GM19099 (cell line): ENCODE measurements around the gene PRR16.

Source experiments
- POLR2A ChIP-seq: IDR thresholded peaks from 3 replicates; pipeline ENCODE4 v1.6.1; 2011; ENCODE audit warnings: low read depth; ENCODE audit not compliant: insufficient read length; ENCODE audit errors: extremely low read depth

Gene PRR16

GRCh38 chr5:120454094-120454798, 9.9 kb upstream of the PRR16 start:
- TF ChIP-seq POLR2A = no peak

- TF ChIP-seq POLR2A = no peak
Measured at GRCh38 chr5:120456006-120456405, 8.1 kb upstream of the PRR16 start.

GRCh38 chr5:120457839-120458507, 6.1 kb upstream of the PRR16 start:
- no peak for TF ChIP-seq POLR2A

- no peak for TF ChIP-seq POLR2A
Measured at GRCh38 chr5:120461251-120461650, 2.8 kb upstream of the PRR16 start.

DNA sequence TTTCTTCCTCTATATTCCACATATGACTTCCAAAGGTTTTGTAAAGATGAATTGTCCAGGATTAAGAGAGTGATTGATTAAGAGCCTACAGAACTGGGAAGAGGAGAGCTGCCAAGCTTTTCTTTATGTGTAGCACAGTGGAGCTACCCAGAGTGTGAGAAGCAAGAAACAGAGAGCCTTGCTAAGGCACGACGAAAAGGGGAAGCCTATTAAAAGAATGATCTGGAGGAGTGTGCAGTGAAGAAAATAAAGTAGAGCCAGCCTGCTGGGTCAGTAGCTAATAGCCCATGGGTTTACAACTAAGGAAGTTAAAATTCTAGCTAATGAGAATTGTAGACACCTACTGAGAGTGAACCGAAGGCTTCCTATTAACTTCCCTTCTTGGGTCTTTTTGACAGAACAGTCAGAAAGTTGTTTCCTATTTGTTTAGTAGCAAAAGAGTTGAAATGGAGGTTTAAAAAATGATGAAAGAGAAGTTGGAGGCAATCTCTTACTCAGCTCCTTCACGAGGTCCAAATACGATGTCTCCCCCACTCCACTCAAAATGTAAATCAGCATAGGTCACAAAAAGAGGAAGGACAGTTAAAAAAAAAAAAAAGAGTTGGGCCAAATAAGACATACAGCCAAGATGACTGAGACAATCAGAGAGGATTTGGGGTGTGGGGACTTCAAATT, 957 bp upstream of the PRR16 start:
- no peak for TF ChIP-seq POLR2A

DNA sequence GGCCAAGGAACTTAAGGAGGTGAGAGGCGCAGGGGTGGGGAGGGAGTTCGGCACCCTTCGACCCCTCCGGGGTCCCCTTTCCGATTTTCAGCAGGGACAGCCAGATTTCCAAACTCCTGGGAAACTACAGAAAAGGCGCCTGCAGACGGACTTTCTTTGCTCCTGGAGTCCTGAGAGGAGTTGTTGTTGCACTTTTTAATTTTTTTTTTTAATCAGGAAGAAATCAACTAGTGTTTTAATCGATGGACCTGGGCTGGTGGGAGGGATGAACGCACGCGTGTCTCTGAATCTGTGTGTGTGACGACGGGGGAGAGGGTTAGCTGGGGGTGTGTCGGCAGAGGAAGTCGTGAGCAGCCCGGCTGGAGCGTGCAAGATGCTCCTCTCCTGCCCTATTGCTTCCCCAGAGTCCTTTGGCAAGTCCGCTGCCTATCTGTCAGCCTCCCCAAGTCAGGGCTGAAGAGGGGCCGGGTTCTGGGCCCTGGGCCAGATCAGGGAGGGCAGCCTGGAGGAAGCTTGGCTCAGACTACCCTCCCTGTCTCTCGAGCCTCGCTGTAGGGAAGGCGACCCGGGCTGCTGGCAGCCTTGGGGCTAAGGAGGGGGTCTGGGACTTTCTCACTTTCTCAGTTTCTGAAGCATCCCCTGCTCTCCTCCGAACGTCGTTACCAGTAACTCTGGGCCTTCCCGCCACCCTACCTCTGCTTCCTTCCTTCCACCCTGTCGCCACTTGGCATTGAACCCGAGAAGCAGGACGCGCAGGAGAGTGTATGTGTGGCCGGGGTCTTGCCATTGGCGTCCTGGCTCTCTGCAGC, 731 bp downstream of the PRR16 start:
- no peak for TF ChIP-seq POLR2A

DNA sequence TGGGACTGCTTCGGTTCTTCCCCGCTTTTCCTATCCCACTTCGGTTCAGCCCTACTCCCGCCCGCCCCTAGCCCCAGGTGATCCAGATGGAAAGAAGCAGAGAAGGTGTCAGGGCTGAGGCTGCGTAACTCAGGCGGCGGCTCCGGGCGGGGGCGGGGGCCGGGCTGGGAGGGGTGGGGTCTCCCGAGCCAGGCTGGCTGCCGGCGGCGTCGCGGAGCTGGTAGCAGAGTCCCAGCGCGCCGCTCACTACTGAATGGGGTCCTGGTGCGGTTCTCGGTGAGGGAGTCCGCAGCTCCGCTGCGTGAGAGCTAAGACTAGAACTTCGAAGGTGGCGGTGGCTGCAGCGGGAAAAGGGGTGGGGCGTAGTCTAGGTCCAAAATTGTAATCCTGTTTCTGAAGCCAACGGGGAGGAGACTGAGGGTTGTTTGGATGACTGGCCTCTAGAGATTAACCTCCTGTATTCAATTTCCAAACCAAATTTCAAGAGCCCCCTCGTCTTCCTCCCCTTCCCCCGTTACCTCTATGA, 1.4 kb downstream of the PRR16 start:
- TF ChIP-seq POLR2A = no peak

DNA sequence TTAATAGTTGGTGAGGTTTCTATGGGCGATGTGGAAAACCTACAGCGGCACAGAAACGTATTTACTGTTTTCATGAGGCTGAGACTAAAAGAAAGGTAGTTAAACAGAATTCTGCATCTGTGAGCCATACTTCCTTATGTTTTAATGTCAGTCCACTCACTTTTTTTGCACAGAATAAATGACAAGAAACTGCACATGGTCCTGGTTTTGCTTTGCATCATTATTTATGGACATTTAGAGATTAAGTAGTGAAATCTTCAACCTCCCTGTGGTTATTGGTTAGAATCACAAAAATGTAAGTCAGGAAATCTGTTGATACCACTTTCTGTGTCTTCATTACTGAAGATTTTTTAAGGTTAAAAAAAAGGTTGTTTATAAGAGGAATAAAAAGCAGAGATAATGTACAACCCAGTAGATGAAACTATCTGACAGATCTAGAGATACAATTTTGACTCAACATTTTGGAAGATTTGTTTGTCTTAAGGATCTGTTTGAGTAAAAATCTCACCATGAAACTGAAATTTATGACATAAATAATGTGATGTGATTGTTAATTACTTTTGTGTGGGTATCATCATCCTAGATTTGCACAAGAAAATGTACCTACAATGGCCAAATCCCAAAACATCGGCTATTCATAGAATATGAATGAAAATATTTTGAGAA, 2.4 kb downstream of the PRR16 start:
- no peak for TF ChIP-seq POLR2A

GRCh38 chr5:120471971-120472370, 7.9 kb downstream of the PRR16 start:
- no peak for TF ChIP-seq POLR2A

GRCh38 chr5:120472911-120473310, 8.8 kb downstream of the PRR16 start:
- TF ChIP-seq POLR2A = no peak

GRCh38 chr5:120473332-120473731, 9.2 kb downstream of the PRR16 start:
- no peak for TF ChIP-seq POLR2A

- TF ChIP-seq POLR2A = no peak
Measured at GRCh38 chr5:120476063-120476462, 12.0 kb downstream of the PRR16 start.

DNA sequence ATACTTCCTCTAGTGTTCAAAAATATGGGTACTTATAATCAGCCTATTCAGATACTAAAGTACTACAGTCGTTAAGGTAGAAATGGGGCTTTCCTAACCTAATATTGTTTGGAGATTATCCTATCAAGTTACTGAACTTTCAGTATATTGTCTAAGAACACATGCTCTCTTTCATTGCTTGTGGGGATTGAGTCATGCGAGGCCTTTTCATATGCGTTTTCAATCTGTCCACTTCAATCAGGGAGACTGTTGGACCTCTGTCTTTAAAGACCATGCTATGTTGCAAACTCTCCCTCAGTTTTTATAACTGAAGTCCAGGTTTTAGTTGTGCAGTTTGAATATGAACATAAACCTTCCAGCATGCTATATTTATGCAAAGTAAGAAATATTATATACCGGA, 15.0 kb downstream of the PRR16 start:
- no peak for TF ChIP-seq POLR2A

- no peak for TF ChIP-seq POLR2A
Measured at GRCh38 chr5:120499876-120500563, 35.9 kb downstream of the PRR16 start.
